HG03439 (cell line): ENCODE data around the gene MYF5.

Source experiments
- ATAC-seq: cut with Tn5 transposase; IDR thresholded peaks from one replicate; pipeline ENCODE4 v1.9.1; 2021; ENCODE audit warnings: mild to moderate bottlenecking, moderate library complexity; ENCODE audit not compliant: unreplicated experiment

MYF5 gene

GRCh38 chr12:80707126-80707829 lies 9.4 kb upstream of the MYF5 start, which contains the start of gene MYF6:
Gene MYF6, plus strand, starts transcription at chr12:80707634. Its CDS starts 86 bp downstream, at chr12:80707720.
- ATAC-seq, result no peak

- ATAC-seq, result no peak
Observed at GRCh38 chr12:80707830-80708258, 8.9 kb upstream of the MYF5 start.

DNA sequence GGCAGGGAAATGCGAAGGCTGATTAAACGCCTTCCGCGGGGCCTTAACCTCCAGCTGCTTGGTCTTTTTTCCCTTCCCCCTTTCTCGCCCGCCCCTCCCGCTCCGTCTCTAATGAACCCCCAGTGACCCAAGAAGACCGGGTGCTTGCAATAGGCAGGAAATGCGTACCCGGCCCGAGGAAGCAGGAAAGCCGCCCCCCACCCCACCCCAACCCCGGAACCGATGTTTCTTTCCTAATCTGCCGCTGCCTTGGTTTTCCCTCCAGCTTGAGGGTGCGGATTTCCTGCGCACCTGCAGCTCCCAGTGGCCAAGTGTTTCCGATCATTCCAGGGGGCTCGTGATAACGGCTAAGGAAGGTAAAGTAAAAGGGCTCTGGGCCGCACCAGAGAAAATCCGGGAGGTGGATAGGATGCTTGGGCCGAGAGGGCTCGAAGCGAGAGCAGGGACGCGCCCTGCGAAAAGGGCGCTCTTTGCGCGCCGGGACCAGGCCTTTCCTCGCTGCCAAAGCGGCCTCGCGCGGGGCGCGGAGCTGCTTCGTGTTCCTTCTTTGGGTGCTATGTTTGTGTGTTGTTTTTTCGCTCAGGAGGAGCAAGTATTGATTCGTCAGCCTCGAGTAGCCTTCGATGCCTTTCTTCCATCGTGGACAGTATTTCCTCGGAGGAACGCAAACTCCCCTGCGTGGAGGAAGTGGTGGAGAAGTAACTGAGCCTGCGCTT lies 8.3 kb upstream of the MYF5 start:
- no peak for ATAC-seq

- no peak for ATAC-seq
Observed at GRCh38 chr12:80708975-80709328, 7.8 kb upstream of the MYF5 start.

- no peak for ATAC-seq
Observed at GRCh38 chr12:80709811-80710726, 6.6 kb upstream of the MYF5 start.

GRCh38 chr12:80710727-80711449 lies 5.8 kb upstream of the MYF5 start:
- no peak for ATAC-seq

DNA sequence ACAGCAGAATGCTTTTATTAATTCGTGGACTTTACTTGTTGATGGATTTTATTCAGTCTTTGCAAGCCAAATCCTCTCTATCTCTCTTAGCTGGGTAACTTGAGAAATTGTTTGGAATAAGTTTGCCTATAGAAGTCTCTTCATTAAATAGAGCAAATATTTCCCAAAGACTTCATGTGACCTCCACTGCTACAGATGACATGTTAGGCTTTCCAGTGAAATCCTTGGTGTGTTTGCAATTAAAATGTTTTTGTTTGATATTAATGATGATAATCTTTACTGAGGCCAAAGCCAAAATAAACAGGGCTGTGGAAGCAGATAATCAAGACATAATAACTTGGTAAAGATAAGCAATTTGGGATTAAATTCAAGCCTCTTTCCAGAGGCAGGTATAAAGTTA lies 4.8 kb upstream of the MYF5 start:
- ATAC-seq, result no peak

DNA sequence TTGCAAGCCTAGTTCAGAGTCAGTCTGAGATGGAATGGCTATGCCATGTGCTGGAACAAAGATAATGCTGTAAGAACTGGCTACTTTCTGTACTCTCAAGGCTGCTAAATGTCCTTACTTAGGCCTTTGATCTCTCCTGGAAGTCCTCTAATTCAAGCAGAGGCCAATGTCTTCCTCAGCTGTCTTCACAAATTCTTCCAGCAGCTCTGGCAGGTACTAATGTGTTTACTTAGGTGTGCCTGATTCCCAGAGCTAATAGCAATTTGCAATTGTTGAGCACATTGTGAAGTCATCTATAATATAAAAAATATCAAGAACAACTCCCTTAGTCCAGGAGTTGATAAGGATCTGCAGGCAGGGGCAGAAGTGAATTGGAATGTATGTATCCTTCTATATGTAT lies 3.8 kb upstream of the MYF5 start:
- no peak for ATAC-seq

GRCh38 chr12:80713419-80713818 lies 3.3 kb upstream of the MYF5 start:
- no peak for ATAC-seq

DNA sequence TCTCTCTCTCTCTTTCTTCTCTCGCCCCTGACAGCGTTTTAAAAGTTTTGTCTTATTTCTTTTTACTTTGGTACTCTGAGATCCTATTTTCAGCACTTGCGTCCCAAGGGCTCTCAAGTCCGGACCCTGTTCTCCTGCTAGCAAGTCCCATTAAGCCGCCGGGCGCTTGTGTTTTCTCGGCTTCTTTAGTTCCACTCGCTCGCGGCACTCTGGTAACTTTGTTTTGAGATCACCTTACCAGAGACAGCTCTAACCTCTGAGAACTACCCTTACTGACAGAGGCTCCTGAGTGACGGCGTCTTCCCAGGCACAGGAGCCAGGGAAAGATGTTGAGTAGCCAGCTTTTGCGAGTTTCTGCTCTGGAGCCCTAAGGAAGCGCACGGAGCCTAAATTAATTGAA lies 2.7 kb upstream of the MYF5 start:
- ATAC-seq, result no peak

GRCh38 chr12:80714846-80715245 lies 1.9 kb upstream of the MYF5 start:
- ATAC-seq, result no peak

DNA sequence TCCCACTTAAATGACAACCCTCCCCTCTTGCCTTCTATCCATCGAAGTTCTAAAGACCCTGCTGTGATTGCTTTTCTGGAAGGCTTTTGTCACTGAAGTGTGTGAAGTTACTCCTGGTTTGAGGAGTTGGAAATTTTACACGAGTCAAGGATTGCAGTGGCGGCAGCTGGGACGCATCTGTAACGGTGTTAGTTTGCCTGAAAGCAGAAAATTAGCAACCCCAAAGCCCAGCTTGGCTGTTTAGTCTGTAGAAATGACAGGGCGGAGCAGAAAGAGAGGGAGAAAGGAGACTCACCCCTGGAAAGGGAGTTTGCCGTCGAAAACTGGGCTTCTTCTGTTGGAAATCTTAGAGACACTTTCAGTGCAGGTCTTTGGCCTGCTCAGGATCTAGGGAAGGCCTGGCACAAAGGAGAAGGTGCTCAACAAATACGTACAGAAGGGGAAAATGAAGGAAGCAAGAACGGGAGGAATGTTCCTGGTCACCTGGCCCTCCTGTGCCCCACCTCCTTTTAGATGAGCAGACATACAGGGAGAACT lies 931 bp upstream of the MYF5 start:
- no peak for ATAC-seq

DNA sequence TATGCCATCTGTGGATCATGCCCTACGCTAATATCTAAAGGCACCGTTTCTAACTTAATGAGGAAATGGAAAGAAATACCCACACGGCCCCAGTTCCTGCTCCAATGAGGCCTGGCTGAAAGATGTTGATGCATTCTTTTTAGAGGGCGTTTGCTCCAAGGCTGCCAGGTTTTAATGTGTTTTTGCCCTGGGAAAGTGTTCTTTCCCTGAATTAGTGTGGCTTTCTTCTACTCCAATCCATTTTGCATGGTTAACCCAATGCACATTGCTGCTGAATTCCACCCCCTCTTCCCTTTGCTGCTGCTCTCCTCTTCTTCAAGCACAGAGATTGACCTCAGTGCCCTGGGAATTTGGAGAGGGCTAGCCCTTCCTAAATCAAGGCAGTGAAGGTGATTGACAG lies 1.1 kb downstream of the MYF5 start:
- ATAC-seq, result no peak

- ATAC-seq, result no peak
Observed at GRCh38 chr12:80720516-80720915, 3.8 kb downstream of the MYF5 start.

DNA sequence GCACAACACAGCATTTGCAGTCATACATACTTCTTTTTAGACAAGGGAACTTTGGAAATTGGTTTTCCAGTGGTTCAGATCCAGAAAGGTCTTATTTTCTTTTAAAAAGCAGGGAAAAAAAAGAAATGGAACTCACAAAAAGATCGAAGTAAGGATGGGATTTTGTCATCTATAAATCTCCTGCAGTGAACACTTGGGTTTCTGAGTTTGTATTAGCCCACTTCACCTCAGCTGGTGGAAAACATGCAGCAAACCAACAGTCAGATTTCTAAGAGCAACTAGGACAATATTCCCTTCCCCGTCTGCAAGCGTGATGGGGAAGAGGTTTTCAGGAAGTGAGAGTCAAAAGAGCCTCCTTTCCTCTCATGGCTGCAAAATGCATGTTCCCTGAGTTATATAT lies 4.6 kb downstream of the MYF5 start:
- ATAC-seq, result no peak

GRCh38 chr12:80745851-80746505 lies 29.3 kb downstream of the MYF5 start:
- ATAC-seq, result no peak

- ATAC-seq, result no peak
Observed at GRCh38 chr12:80747800-80748199, 31.1 kb downstream of the MYF5 start.

DNA sequence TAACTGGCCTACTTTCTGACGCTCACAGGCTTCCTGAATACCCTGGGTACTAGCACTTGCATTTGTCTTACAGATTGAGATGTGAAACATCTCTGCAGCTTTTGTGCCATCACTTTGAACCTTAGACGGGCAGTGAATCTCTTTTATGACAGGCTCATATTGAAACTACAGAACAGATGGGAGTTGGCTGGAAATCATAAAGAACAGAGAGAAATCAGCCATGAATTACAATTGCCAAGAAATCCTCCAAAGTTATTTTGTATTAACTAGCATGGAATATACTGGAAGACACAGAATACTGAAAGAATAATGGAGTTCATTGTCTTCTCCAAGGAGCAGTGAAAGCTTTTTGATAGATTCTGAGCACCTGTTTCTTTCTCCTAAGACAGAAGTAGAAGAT lies 32.7 kb downstream of the MYF5 start:
- ATAC-seq, result no peak

- no peak for ATAC-seq
Observed at GRCh38 chr12:80752464-80752863, 35.8 kb downstream of the MYF5 start.

GRCh38 chr12:80754274-80754673 lies 37.6 kb downstream of the MYF5 start:
- ATAC-seq, result no peak
